ENCODE measurements around the gene RPS29.

DNA sequence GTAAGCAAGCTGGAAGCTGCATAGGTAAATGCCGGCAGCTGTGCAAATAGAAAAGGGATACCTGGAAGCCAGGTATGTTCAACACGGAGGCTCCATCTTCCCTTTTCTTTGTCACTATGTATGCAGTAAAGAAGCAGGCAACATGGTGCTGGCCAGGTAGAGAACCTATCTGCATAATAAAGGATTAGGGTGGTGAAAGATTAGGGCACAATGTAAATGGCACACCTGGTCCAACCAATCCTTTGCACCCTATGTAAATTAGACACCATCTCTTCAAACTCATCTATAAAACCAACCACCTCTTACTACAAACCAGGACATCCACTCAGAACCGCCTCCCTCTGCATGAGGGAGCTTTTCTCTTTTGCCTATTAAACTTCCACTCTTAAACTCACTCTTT is 32.3 kb downstream of the RPS29 start:
- TF ChIP-seq, protein P1, sequence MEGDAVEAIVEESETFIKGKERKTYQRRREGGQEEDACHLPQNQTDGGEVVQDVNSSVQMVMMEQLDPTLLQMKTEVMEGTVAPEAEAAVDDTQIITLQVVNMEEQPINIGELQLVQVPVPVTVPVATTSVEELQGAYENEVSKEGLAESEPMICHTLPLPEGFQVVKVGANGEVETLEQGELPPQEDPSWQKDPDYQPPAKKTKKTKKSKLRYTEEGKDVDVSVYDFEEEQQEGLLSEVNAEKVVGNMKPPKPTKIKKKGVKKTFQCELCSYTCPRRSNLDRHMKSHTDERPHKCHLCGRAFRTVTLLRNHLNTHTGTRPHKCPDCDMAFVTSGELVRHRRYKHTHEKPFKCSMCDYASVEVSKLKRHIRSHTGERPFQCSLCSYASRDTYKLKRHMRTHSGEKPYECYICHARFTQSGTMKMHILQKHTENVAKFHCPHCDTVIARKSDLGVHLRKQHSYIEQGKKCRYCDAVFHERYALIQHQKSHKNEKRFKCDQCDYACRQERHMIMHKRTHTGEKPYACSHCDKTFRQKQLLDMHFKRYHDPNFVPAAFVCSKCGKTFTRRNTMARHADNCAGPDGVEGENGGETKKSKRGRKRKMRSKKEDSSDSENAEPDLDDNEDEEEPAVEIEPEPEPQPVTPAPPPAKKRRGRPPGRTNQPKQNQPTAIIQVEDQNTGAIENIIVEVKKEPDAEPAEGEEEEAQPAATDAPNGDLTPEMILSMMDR (IDR thresholded peaks at IDR 0.05) = no peak
- no peak for TF ChIP-seq POLR2A (IDR thresholded peaks at IDR 0.05)
